Activated naive CD8-positive, alpha-beta T cell treated with anti-CD3 and anti-CD28 coated beads for 36 hours (primary cell): ENCODE measurements around the gene GABRD. TPM values are rescaled to one million over a fixed set of nuclear protein-coding genes. Genes with fewer than 3 reads are reported as not detected.
A peak's percentile ranks its signal among the peaks of the same experiment; 100 is the strongest.

Experiments
- DNase-seq: peaks from one replicate; pipeline ENCODE4 v3.0.0; 2021
- H3K27ac Mint-ChIP-seq: one replicate; pipeline ENCODE4 v1.8.0; 2022; ENCODE audit warnings: mild to moderate bottlenecking, moderate library complexity, mixed read lengths
- H3K27me3 Mint-ChIP-seq: one replicate; pipeline ENCODE4 v1.8.0; 2022; ENCODE audit warnings: mild to moderate bottlenecking, mixed read lengths
- H3K36me3 Mint-ChIP-seq: one replicate; pipeline ENCODE4 v1.8.0; 2021; ENCODE audit warnings: mild to moderate bottlenecking, mixed read lengths
- H3K4me1 Mint-ChIP-seq: one replicate; pipeline ENCODE4 v1.8.0; 2021; ENCODE audit warnings: mixed read lengths
- H3K4me3 Mint-ChIP-seq: one replicate; pipeline ENCODE4 v1.8.0; 2022; ENCODE audit warnings: mild to moderate bottlenecking, moderate library complexity, mixed read lengths
- H3K9me3 Mint-ChIP-seq: one replicate; pipeline ENCODE4 v1.8.0; 2022; ENCODE audit warnings: mixed read lengths
- total RNA-seq, 2 experiments: library from RNA; stranded (reverse); gene quantifications; one replicate each; pipeline ENCODE4 v1.2.3, GENCODE V29; 2021

Gene GABRD
- total RNA-seq, 2 experiments from 2014 or later, result not detected

GRCh38 chr1:1996207-1996651 is 22.9 kb upstream of the GABRD start:
- H3K4me3 Mint-ChIP-seq, result no peak overlapping the region
- peaks cover 26% of the 10 kb centered on the region for H3K27me3 Mint-ChIP-seq
- peaks cover 5% of the 10 kb centered on the region for H3K4me1 Mint-ChIP-seq
- no peaks in the 10 kb centered on the region for H3K9me3 Mint-ChIP-seq
- no peak for DNase-seq
- H3K36me3 Mint-ChIP-seq, result no peaks in the 10 kb centered on the region
- H3K27ac Mint-ChIP-seq, result peak overlapping the region; percentile 9

- Mint-ChIP-seq H3K9me3 (no peaks in the 10 kb centered on the region), H3K4me1 (peaks cover 5% of the 10 kb centered on the region), H3K27me3 (peaks cover 34% of the 10 kb centered on the region), H3K4me3 (no peak overlapping the region), H3K27ac (no peak overlapping the region), H3K36me3 (no peaks in the 10 kb centered on the region)
- DNase-seq, result no peak
These were observed 21.6 kb upstream of the GABRD start for GRCh38 chr1:1997576-1997975.

DNA sequence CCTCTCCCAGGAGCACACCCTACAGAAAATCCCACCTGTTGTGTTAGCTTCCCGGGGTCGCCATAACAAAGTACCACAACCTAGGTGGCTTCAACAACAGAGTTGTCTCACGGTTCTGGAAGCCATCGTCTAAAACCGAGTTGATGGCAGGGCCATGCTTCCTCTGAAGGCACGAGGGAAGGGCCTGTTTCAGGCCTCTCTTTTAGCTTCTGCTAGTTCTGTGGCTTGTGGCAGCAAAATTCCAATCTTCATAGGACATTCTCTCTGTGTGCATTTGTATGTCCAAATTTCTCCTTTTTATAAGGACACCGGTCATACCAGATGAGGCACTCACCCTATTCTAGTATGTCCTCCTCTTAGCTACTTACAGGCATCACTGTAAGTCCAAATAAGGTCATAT is 18.7 kb upstream of the GABRD start:
- no peak overlapping the region for H3K4me3 Mint-ChIP-seq
- peaks cover 55% of the 10 kb centered on the region for H3K27me3 Mint-ChIP-seq
- H3K27ac Mint-ChIP-seq, result no peak overlapping the region
- H3K4me1 Mint-ChIP-seq, result peaks cover 5% of the 10 kb centered on the region
- no peaks in the 10 kb centered on the region for H3K36me3 Mint-ChIP-seq
- no peaks in the 10 kb centered on the region for H3K9me3 Mint-ChIP-seq
- no peak for DNase-seq

- Mint-ChIP-seq H3K4me1 (peaks cover 5% of the 10 kb centered on the region), H3K9me3 (no peaks in the 10 kb centered on the region), H3K27me3 (peaks cover 57% of the 10 kb centered on the region), H3K36me3 (no peaks in the 10 kb centered on the region), H3K27ac (no peak overlapping the region), H3K4me3 (no peak overlapping the region)
- no peak for DNase-seq
These were observed 18.3 kb upstream of the GABRD start for GRCh38 chr1:2000850-2001249.

- no peaks in the 10 kb centered on the region for H3K9me3 Mint-ChIP-seq
- no peak overlapping the region for H3K4me3 Mint-ChIP-seq
- H3K27me3 Mint-ChIP-seq, result peaks cover 64% of the 10 kb centered on the region
- H3K4me1 Mint-ChIP-seq, result no peaks in the 10 kb centered on the region
- no peak overlapping the region for H3K27ac Mint-ChIP-seq
- H3K36me3 Mint-ChIP-seq, result no peaks in the 10 kb centered on the region
- no peak for DNase-seq
These were observed 17.3 kb upstream of the GABRD start for GRCh38 chr1:2001773-2002411.

DNA sequence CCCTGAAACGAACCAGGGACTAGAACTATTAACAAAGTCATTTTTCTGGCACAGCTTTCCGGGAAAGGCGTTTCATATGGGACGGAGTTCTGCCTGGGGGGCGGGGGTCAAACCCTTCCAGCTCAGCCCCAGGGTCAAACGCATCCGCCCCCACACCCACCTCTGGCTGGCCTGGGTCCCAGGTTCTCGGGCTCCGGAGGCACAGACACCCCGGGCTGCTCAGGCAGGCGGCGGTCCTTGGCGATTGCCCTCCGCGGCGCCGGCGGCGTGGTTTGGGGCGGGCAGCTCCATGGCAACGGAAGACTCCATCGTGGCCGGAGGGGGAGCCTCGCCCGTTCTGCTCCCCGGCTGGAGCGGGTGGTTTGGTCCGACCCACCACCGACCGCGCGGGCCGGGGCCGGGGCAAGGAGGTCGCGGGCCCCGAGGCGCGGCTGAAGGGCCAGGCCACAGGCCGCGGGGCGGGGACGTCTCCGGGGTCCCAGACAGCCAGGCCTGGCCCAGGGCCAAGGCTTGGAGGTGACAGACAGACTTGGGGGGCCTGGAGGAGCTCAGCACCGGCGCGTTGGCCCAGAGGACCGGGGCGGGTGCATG is 15.5 kb upstream of the GABRD start, which contains the start of gene CFAP74:
CFAP74 (minus strand) TSS at position 246 of the 591 bp plus-strand sequence. CDS start 12,830 bp downstream, outside the sequence.
- no peaks in the 10 kb centered on the region for H3K36me3 Mint-ChIP-seq
- no peak within 1 kb of the TSS for H3K4me3 Mint-ChIP-seq
- H3K4me1 Mint-ChIP-seq, result no peaks in the 10 kb centered on the region
- no peak within 1 kb of the TSS for H3K27ac Mint-ChIP-seq
- peak; percentile 56 for DNase-seq
- peaks cover 65% of the 10 kb centered on the region for H3K27me3 Mint-ChIP-seq
- no peaks in the 10 kb centered on the region for H3K9me3 Mint-ChIP-seq

- no peak for DNase-seq
- no peaks in the 10 kb centered on the region for H3K4me1 Mint-ChIP-seq
- H3K27me3 Mint-ChIP-seq, result peaks cover 54% of the 10 kb centered on the region
- H3K36me3 Mint-ChIP-seq, result no peaks in the 10 kb centered on the region
- no peak overlapping the region for H3K27ac Mint-ChIP-seq
- no peak overlapping the region for H3K4me3 Mint-ChIP-seq
- H3K9me3 Mint-ChIP-seq, result no peaks in the 10 kb centered on the region
These were observed 14.3 kb upstream of the GABRD start for GRCh38 chr1:2004856-2005255.

DNA sequence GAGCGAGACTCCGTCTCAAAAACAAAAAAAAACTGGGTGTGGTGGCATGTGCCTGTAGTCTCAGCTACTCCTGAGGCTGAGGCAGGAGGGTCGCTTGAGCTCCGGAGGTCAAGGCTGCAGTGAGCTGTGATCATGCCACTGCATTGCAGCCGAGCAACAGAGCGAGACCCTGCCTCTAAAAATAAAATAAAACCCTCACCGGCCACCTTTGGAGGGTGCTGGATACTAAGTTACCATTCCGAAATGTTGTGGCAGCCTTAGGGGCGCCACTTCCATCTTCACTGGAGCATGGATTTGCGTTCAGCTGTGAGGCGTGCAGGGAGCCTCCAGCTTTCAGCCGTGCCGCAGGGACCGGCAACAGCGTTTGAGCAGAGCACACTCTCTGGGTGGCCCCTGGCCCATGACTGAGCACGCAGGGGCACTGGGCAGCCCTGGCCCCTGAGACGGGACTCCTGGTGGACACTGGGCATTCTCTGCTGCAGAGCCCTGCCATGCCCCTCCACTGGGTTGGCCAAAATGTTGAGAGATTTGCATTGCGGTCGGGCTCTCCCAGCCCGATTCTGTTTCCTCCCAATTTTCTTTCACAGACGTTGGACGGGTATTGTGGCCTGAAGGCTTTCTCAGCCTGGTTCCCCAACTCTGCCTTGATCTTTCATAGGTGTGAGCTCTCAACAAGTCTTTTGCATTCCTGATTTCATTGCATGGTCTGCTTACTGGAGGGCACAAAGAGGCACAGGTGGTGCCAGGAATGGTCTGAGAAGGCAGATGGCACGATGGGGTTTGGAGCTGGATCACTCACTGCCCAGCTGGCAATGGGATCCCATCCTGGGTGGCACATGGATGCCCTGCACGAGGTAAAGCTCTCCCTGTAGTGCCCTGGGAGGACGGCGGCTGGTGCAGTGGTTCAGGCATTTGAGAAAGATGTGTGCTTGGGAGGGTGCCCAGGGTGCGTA is 9.8 kb upstream of the GABRD start:
- Mint-ChIP-seq H3K9me3 (no peaks in the 10 kb centered on the region), H3K4me1 (no peaks in the 10 kb centered on the region), H3K27me3 (peaks cover 29% of the 10 kb centered on the region), H3K36me3 (no peaks in the 10 kb centered on the region), H3K4me3 (no peak overlapping the region), H3K27ac (no peak overlapping the region)
- no peak for DNase-seq

GRCh38 chr1:2014181-2014580 is 5.0 kb upstream of the GABRD start:
- peaks cover 3% of the 10 kb centered on the region for H3K4me1 Mint-ChIP-seq
- no peak overlapping the region for H3K4me3 Mint-ChIP-seq
- H3K27me3 Mint-ChIP-seq, result peaks cover 47% of the 10 kb centered on the region
- no peak for DNase-seq
- no peak overlapping the region for H3K27ac Mint-ChIP-seq
- H3K9me3 Mint-ChIP-seq, result no peaks in the 10 kb centered on the region
- no peaks in the 10 kb centered on the region for H3K36me3 Mint-ChIP-seq

- H3K36me3 Mint-ChIP-seq, result no peaks in the 10 kb centered on the region
These were observed 4.1 kb upstream of the GABRD start for GRCh38 chr1:2014741-2015735.

GRCh38 chr1:2016123-2016522 is 3.0 kb upstream of the GABRD start:
- peaks cover 3% of the 10 kb centered on the region for H3K4me1 Mint-ChIP-seq
- no peak for DNase-seq
- no peak overlapping the region for H3K27ac Mint-ChIP-seq
- H3K27me3 Mint-ChIP-seq, result peaks cover 61% of the 10 kb centered on the region
- H3K36me3 Mint-ChIP-seq, result no peaks in the 10 kb centered on the region
- no peak overlapping the region for H3K4me3 Mint-ChIP-seq
- H3K9me3 Mint-ChIP-seq, result no peaks in the 10 kb centered on the region

More at GRCh38 chr1:2014741-2015735, 4.1 kb upstream of the GABRD start:
- no peak overlapping the region for H3K4me3 Mint-ChIP-seq
- peaks cover 50% of the 10 kb centered on the region for H3K27me3 Mint-ChIP-seq
- peaks cover 3% of the 10 kb centered on the region for H3K4me1 Mint-ChIP-seq
- DNase-seq, result no peak
- no peak overlapping the region for H3K27ac Mint-ChIP-seq
- H3K9me3 Mint-ChIP-seq, result no peaks in the 10 kb centered on the region

GRCh38 chr1:2018217-2019171 is 651 bp upstream of the GABRD start:
- Mint-ChIP-seq H3K9me3 (no peaks in the 10 kb centered on the region), H3K4me1 (peaks cover 3% of the 10 kb centered on the region), H3K27ac (no peak overlapping the region), H3K27me3 (peaks cover 80% of the 10 kb centered on the region), H3K4me3 (peak overlapping the region; percentile 52), H3K36me3 (no peaks in the 10 kb centered on the region)
- no peak for DNase-seq

DNA sequence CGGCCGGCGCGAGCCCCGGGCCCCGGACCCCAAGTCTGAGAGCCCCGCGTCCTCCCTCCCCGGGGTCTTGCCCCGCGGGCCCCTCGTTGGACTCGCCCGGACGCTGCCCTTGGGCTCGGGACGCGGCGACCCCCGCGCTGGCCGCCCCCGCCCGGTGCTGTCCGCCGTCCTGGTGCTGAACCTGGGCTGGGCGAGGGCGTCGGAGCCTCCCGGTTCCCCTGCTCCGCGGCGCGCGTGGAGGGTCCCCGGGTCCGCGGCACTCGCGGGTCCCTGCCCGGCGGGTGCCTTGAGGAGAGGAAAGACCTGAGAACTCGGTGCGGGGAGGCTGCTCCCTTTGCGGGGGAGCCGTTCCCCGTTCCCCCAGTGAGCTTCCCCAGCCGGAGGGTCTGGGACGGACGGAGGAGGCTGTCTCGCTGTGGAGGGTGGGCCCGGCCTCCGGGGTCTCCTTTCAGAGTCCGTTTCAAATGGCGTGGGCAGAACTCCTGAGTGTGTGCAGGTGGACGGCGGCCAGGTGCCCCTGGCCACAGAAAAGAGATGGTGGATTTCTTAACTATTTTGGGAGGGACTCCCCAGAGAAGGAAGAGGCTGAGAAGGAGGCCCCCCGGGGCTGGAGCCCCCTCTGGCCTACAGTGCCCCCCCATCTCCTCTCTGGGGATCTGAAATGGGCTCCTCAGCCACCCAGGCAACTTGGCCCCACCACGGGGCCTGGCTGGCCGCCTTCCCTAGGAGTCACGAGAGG is 595 bp downstream of the GABRD start:
- Mint-ChIP-seq H3K27me3 (peaks cover 82% of the 10 kb centered on the region), H3K36me3 (no peaks in the 10 kb centered on the region), H3K9me3 (no peaks in the 10 kb centered on the region), H3K27ac (no peak overlapping the region), H3K4me3 (no peak overlapping the region), H3K4me1 (peaks cover 3% of the 10 kb centered on the region)
- DNase-seq, result peak; percentile 24
